Renal cortex interstitium (tissue), 11 donors: ENCODE data around the gene NCOA7. TPM values are rescaled to one million over a fixed set of nuclear protein-coding genes. Genes with fewer than 3 reads are reported as not detected.
"Not testable (repeated sequence)": the region's sequence is repeated elsewhere in the genome, so short reads cannot be mapped to it uniquely, and the experiment has no call there.

ENCODE experiments used
- DNase-seq, 11 donors: peaks; one replicate each; pipeline ENCODE4 v3.0.0-alpha.2; 2013; ENCODE audit warnings: low read depth in 9 of 11, low spot score in 4 of 11; ENCODE audit errors: extremely low read depth in 1 of 11
- polyA plus RNA-seq, 3 donors: library from polyadenylated mRNA; unstranded; fragments of 120-200 nt; gene quantifications; one replicate each; pipeline ENCODE4 v1.2.1, GENCODE V29; 2013; ENCODE audit not compliant: insufficient read length in 3 of 3

The NCOA7 gene
- polyA plus RNA-seq, 3 donors, result 41.2 to 55.2 (median 47.1) TPM

DNA sequence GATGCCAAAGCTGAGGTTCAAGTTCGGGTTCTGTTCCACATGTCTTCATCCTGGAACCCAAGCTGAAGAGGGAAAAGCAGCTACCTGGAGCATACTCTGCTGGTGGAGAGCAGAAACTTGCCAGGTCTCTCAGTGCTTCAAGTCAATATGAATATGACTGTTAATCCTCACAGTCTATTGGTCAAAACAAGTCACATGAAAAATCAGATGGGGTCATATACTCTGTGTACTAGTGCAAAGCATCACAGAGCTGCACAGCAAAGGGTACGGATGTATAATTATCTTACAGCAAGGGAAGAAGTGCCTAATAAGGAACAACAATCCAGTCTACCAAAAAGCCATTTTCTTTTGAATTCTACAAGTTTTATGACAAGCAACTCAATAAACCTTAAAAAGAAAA lies 11.6 kb downstream of the NCOA7 start:
- DNase-seq, result no peak

DNA sequence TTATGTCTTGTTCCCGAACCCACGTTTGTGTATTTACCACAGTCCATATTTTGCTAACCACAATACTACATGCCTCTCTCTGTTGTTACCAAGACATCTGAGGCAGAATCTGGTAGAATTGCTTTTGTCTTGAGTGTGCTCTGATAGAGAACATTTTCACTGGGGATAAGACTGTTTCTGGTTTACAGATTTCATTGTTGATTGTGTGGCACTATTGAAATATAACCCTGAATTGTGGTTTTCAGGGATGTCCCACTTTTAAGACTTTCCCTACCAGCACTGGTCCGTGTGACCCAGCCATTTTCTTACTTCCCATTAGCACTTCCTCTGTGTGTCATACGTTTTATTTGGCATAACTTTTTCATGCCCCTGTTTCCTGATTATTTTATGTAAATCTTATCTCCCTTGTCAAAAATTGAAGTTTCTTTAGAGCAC lies 12.2 kb downstream of the NCOA7 start:
- DNase-seq, result no peak

DNA sequence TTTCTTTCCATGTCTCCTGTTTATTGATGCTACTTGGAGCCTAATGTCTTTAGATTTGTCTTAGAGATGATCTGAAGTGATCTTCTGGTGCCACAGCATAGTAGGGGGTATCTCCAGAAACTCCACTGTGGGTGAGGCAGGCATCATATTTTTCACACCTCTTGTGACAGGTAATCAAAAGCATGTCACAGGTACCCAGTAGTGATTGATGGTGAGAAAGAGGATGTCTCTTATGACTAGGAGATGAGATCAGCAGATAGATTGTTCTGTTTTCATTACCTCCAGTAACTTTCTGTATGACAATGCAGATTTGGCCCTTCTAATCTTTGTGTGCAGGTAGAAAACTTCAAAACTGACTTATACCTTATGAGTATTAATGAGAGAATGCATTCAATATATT lies 13.5 kb downstream of the NCOA7 start:
- DNase-seq, result no peak

DNA sequence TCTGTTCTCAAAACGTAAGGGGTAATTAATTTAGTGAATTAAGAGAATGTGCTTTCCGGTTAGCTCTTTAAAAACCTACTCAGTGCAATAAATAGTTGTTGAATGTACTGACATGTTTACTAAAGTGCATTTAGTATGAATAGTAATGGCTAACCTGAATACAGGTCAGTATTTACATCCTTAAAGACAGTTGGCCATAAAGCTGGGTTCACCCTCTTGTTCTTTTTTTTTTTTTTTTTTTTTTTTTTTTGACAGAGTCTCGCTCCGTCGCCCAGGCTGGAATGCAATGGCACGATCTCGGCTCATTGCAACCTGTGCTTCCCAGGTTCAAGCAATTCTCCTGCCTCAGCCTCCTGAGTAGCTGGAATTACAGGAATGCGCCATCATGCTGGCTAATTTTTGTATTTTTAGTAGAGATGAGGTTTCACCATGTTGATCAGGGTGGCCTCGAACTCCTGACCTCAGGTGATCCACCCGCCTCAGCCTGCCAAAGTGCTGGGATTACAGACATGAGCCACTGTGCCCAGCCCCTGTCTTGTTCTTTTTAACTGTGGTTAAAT lies 14.2 kb downstream of the NCOA7 start:
- DNase-seq, result not testable (repeated sequence)

DNA sequence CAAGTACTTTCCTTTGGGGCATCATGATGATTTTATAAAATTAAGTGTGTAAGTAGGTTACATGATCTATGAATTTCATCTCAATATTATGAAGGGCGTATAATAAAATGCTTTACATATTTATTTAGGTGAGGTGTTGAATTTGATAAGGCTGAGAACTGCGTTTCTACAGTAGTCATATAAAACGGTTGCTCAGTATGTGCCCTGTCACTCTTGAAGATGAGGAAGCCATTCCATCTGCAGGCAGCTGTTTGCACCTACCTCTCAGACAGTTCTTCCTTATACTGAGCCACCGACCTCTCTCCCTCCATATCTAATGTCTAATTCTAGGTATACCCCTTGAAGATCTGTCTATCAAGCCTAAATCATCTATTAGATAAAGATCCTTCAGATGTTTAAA lies 16.1 kb downstream of the NCOA7 start:
- DNase-seq, result no peak

DNA sequence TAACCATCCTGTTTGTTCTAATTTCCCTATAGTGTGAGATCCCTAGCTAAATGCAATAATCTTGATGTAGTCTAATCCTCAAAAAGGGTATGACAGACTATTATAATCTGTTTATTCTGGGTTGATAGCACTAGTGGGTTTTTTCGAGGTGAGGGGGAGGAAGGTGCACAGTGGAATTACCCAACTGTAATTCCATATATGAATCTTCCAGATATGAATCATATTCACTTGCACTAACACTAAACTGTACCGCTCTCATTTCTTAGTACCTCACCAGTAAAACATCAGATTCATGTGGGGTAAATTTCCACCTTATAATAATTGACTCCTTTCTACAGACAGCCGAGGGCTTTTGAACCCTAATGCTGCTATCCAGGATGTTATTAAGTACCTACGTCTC lies 16.5 kb downstream of the NCOA7 start:
- DNase-seq, result no peak

DNA sequence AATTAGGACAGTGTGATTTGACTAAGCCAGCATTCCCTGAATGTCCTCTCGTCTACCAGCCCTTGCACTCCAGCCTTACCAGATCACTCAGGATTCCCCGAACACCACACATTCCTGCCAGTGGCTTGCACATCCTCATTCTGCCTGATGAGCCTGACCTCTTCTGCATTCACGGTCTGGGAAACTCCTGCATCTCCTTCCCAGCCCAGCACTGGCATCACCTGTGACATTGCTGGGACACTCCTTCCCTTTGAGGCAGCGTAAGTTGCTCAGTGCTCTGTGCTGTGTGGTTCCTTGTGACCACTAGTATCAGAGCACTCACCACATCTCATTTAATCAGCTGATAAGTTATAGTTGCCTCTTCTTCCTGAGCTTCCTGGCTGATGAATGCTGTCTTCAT lies 17.3 kb downstream of the NCOA7 start:
- no peak for DNase-seq

DNA sequence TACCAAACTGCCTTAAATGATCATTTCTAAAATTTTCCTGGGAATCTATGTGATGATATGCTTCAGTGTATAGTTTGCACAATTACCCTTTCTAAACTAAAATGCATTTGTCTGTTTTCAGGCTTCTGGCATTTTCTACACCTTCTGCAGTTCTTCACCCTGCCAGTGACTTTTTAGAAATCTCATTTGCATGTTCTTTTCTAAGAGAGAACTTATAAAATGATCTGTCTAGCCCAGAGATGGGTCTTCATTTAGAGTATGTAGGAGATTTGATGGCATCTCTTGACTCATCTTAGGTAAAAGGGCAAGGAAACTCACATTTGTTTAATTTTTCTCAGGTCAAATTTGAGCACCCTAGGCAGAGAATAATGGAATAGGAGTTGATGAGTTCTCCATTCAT lies 17.8 kb downstream of the NCOA7 start:
- DNase-seq, result no peak

DNA sequence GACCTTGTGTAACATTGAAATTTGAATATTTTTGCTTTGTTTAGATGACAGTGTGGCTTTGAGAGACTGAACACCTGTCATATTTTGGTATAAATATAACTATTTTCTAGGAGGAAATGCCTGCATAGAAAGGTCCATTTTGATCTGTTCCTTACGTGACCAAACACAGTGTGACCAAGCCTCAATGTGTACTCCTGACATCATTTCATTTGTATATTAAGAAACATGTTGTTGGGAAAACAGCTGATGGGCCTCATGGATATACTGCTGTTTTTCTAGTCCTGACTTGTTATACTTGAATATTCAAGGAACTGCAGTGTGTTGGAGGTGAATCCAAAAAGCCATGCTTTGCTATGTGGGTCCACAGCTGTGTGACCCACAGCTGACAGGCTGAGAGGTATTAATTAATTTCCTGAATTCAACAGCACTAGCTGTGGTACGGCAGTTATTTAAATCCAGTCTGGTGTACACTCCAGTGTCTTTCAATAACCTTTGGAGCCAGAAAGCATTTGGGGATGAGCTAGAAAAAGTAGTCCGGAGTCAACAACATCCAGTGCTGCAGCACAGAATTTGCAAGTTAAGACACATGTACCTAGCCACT lies 18.9 kb downstream of the NCOA7 start:
- DNase-seq, result no peak

DNA sequence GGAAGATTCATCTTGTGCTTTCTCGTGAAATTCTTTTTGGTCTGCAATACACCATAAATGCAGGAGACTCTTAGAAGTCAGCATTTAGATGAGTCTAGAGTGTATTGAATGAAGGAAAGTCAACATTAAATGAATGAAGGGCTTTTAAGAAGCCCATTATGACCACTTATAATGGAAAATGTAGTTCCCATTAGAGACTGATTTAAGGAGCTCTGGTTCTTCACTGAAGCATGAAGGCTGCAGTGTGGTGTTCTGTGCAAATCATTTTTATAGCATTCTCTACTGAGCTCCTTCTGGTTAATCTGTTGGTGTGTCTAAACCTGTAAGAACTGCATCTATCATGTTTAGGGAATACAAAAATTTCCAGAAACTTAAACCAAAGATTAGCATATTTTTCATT lies 19.7 kb downstream of the NCOA7 start:
- peak in 5 of 11 donors; percentile 29 to 64 (median 41) for DNase-seq

DNA sequence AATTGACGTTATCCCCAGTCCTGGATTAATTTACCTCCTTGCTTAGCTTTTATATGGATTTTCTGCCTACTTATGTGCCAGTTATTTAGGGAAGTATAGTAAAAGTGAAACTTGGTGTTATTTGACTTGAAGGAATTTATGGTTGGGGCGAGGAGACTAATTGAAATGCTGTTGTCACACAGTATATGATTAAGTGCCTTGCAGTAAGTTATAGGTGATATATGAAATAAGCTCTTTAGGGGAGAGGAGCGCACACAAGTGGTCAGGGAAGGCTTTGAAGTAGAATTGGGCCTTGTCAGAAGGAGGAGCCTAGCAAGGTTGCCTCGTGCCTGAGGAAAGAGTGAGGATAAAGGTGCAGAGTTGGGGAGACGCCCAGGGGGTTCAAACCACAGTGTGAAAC lies 20.5 kb downstream of the NCOA7 start:
- DNase-seq, result no peak

DNA sequence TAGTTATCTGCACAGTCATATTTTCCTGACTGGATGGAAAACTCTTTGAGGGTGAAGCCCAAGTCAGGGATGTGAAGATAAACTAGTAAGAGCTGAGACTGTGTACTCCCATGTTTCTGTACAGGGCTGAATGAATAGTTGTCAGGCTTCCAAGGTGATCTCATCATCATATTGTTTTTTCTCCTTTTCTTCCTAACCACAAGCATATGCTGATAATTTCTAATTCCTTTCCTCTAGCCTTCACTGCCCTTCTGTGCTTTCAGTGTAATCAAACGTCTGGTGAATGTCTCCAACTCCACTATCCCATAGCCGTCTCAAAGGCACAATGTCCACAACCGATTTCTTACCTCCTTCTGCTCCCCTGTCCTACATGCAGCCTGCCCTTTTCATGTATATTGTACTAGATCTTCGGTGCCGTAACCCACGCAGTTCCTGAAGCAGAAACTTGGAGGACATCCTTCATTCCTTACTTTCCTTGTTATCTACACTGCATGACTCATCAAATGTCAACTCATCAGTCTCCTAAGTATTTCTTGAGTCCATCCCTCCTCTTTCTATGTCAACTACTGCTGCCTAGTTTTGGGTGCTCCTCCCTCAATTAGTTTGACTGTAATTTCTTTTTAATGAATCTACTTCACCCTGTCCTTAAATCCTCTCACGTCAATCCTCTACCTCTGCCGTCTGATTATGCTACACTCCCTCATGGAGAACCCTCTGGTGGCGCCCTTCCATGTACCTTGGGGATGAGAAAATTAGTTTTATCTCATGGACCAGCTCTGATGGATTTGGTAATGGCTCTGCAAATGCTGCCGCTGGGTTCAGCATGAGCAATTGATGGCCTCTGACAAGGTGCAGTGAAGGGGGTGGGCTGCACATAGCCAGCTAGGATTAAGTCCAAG lies 21.9 kb downstream of the NCOA7 start:
- DNase-seq, result no peak

DNA sequence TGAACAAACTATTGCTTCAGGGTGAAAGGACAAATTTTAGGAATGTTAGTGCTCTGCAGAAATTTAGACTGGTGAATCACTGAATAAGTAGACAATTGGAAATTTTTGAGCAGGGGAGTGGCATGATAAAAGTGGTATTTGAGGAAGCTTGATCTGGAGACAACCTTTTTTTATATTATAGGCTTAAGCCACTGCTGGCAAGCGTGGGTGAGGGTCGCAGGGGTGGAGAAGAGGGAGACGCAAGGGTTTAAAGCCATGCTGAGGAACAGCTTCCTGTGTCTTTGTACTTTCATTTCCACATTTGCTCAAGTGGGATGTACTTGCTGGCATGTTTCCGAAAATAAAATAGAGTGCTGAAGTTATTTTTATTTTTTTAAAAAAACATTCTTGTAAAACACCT lies 23.7 kb downstream of the NCOA7 start:
- DNase-seq, result no peak

DNA sequence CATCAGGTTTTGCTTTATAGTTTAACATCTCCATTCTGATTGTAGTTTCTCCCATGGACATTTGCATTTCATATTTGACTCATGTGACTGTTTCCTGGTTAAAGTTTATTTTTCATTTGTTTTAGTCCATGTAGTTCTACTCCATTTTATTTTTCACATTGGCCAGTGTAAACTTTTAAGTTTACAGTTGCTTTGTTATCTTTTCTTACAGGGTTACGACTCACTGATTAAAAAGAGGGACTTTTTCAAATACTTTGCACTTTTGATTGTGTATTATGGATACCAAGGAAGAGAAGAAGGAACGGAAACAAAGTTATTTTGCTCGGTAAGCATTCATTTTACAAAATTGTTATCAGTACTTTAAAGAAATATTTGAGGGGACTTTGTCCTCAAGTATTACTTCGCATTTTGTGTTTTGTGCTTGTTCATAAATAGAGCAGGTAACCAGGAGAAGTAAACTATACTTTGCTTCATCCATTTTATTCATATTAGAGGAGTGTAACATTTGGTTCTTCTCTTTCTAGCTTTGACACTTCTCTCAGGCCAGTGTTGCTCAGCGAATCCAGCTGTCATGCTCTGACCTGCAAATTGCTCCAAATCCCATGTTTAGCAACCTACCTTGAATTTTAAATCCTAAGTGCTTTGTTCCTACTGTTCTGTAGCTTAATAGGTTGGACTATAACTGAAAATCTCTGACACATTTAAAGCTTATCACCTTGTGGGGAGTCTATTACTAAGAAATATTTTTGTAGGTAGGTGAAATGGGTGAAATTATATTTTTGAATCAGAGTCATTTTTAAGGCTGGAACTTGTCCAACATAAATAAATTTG lies 24.5 kb downstream of the NCOA7 start:
- DNase-seq, result no peak

DNA sequence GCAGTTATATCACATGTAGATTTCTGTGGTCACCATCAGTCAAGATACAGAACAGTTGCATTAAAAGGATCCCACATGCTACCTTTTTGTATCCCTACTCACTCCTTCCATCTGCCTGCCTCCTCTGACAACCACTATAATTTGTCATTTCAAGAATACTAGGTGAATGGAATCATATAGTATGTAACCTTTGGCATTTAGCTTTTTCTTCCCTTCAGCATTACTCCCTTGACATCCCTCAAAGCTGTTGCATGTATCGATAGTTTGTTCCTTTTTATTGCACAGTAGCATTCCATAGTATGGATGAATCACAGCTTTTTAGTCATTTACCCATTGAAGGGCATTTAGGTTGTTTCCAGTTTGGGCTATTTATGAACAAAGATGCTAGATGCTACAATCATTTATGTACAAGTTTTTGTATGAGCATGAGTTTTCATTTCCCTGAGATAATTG lies 26.1 kb downstream of the NCOA7 start:
- DNase-seq, result no peak

DNA sequence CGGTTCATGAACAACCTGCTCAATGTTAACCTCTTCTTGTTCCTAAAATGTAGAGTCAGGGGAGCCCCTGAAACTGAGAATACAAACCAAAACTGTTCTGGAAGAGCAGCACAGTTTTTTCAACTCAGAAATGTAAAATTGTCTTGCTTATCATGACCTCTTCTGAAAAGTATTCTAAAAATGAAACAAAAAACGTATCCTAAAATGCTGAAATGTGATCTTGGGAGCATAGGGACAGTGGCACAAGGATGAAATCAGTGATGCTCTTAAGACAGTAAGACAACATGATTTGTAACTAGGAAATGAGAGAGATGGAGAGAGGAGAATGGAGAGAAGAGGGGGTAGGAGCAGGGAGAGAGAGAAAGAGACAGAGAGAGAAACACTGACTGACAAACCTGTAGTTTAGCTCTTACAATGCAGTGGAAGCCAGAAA lies 27.5 kb downstream of the NCOA7 start:
- DNase-seq, result no peak

DNA sequence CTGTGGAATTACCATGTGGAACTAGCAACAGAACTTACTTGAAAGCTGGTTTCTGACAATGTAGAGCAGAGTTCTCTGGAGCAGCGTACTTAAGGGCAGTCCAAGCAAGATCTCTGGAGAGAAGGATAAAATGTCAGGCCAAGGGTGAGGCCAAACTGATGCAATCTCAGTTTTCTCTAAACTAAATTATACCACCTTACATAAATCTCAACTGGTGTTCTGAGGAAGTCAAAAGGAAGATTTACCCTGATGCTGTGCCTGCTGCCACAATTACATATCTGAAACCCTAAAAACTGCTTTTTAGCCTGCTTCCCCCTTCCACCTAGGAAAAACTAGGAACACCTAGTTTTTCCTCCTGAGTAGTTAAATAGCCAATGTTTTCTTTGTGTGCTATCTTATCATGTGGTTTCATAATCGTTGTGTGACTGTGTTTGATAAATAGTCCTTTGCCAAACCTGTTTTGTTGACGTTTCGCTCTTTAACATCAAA lies 28.1 kb downstream of the NCOA7 start:
- DNase-seq, result no peak

DNA sequence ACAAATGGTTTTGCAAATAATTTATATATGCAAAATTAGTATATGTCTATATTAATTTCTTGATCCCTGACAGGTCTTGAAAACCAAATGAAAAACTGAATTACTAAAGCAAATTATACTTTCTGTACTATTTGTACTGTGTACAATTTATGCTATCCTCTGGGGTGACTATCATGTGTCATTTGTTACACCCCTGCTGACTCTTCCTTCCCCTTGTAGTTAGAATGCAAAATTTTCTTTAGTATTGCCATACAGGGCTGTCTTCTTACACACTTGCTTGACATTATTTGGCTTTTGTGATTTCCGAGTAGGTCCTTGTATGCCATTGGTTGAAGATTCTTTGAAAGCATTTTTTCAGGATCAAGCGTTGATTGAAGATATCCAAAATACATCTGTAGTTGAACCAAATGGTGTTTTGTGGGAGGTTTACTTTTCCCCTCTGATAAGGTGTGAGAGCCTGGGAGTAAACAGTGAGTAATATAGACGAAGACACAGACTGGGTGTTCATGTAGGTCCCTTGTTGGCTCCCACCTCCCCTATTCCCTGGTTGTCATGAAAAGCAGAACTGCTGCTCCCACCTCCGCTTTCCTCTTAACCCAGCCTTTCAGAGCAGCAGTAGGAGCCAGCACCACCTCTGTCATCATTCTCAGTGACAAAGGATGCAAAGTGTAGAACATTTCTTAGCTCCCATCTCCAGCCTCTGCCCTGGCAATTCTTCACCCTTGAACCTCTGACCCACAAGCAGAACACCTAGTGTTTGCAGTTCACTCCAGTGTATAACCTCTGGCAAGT lies 29.0 kb downstream of the NCOA7 start:
- no peak for DNase-seq
